ENCODE measurements around the gene TSEN2. TPM values are rescaled to one million over a fixed set of nuclear protein-coding genes. Genes with fewer than 3 reads are reported as not detected.
A peak's percentile ranks its signal among the peaks of the same experiment; 100 is the strongest.
"Not testable (repeated sequence)": the region's sequence is repeated elsewhere in the genome, so short reads cannot be mapped to it uniquely, and the experiment has no call there.

TSEN2 gene
- total and polyA plus RNA-seq, 11 donors: 14.3 to 22.3 (median 18.4) TPM

DNA sequence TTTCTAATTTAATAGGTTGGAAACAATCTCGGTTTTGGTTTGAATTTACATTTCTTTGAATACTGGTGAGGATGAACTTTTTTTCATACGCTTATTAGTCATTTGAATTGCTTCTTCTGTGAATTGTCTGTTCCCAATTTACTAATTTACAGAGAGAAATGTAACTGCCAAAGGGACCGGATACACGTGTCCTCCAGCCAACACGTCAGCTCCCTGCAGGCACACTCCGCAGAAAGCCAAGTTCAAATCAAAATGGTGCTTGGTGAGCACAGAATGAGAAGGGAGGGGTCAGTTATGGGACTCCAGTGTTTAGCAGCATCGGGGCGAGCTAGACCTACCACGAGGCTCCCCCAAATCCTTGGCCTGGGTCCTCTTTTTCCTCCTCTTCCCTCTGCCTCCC is 10.8 kb upstream of the TSEN2 start:
- H3K27ac ChIP-seq: no peak overlapping the region
- peaks cover 0 to 15% (median 2%) of the 10 kb centered on the region in 12 donors for H3K4me1 ChIP-seq
- no peak for ATAC-seq
- DNase-seq: no peak
- WGBS, 4 donors: 91 to 94% (median 93%) methylated on average over 9 of the region's 9 CpGs
- H3K27me3 ChIP-seq: no peaks in the 10 kb centered on the region
- TF ChIP-seq CTCF (IDR thresholded peaks at IDR 0.05) (no peak), POLR2A (IDR thresholded peaks at IDR 0.05) (no peak)
- no peak overlapping the region for H3K4me3 ChIP-seq
- intact Hi-C loops (cut with DNase I): no loop called here
- no peaks in the 10 kb centered on the region for H3K36me3 ChIP-seq
- H3K9me3 ChIP-seq: no peaks in the 10 kb centered on the region

- Histone ChIP-seq H3K9me3 (no peaks in the 10 kb centered on the region), H3K27ac (peak overlapping the region in 1 of 12 donors; percentile 62), H3K4me3 (no peak overlapping the region), H3K27me3 (no peaks in the 10 kb centered on the region), H3K4me1 (peaks cover 0 to 24% (median 9%) of the 10 kb centered on the region in 12 donors), H3K36me3 (no peaks in the 10 kb centered on the region)
- 56 to 69% (median 67%) methylated on average over 5 of the region's 5 CpGs for WGBS, 4 donors
- ATAC-seq: no peak
- intact Hi-C loops (cut with DNase I): loop anchor here in 4 of 10 donors (5.0 kb wide), 2 partner anchors 189 to 299 kb away; partner anchors contain the start of gene PPARG (in 1 of the 4)
- DNase-seq: no peak
- TF ChIP-seq CTCF (IDR thresholded peaks at IDR 0.05) (no peak), POLR2A (IDR thresholded peaks at IDR 0.05) (no peak)
These were observed 7.9 kb upstream of the TSEN2 start for GRCh38 chr3:12476238-12476897.

DNA sequence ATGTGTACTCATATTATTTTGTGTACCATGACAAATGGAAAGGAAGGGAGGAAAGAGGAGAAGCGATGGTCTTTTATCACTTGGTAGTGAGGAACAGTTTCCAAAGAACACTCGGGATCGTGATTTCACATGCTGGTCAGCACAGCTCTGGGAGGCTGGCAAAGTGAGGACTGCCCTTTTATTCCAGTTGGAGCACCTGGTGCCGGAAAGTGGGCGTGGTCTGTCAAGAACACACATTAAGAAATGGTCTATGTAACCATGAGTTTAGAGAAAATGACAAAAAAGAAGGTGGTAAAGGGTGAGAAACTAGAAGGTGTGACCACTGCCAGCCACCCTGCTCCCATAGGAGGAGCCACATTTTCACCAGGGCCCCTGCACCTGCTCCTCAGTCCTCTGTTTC is 7.0 kb upstream of the TSEN2 start:
- ATAC-seq (no peak), DNase-seq (no peak)
- H3K36me3 ChIP-seq: no peaks in the 10 kb centered on the region
- H3K4me1 ChIP-seq: peaks cover 0 to 24% (median 9%) of the 10 kb centered on the region in 12 donors
- intact Hi-C loops (cut with DNase I): loop anchor here in 4 of 10 donors (5.0 kb wide), 2 partner anchors 190 to 300 kb away; partner anchors contain the start of gene PPARG (in 1 of the 4)
- 92 to 97% (median 96%) methylated on average over 5 of the region's 5 CpGs for WGBS, 4 donors
- H3K27ac ChIP-seq: no peak overlapping the region
- no peaks in the 10 kb centered on the region for H3K27me3 ChIP-seq
- H3K4me3 ChIP-seq: no peak overlapping the region
- TF ChIP-seq CTCF (IDR thresholded peaks at IDR 0.05) (no peak), POLR2A (IDR thresholded peaks at IDR 0.05) (no peak)
- no peaks in the 10 kb centered on the region for H3K9me3 ChIP-seq

DNA sequence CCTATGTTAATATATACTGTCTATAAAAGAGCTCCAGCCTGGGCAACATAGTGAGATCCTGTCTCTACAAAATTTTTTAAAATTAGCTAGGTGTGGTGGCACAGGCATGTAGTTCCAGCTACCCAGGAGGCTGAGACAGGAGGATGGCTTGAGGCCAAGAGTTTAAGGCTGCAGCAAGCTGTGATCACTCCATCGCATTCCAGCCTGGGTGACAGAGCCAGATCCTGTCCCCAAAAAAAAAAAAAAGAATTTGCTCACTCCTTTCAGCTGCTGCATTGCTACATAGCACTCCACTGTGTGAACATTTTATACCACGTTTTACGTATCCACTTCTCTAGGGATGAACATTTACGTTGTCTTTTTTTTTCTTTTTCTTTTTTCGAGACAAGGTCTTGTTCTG is 6.0 kb upstream of the TSEN2 start:
- H3K27me3 ChIP-seq: no peaks in the 10 kb centered on the region
- H3K36me3 ChIP-seq: no peaks in the 10 kb centered on the region
- 70 to 80% (median 72%) methylated on average over 5 of the region's 5 CpGs for WGBS, 4 donors
- DNase-seq: no peak
- intact Hi-C loops (cut with DNase I): loop anchor here in 8 of 10 donors (1.0 to 5.0 kb wide), 8 partner anchors 190 to 344 kb away; partner anchors contain the start of gene PPARG (in 3 of the 8)
- no peak overlapping the region for H3K4me3 ChIP-seq
- peaks cover 0 to 30% (median 9%) of the 10 kb centered on the region in 12 donors for H3K4me1 ChIP-seq
- no peaks in the 10 kb centered on the region for H3K9me3 ChIP-seq
- no peak overlapping the region for H3K27ac ChIP-seq
- no peak for ATAC-seq
- no peak for TF ChIP-seq POLR2A (IDR thresholded peaks at IDR 0.05)
- no peak for TF ChIP-seq CTCF (IDR thresholded peaks at IDR 0.05)

GRCh38 chr3:12479198-12479597 is 5.1 kb upstream of the TSEN2 start:
- H3K9me3 ChIP-seq, DNase-seq, ATAC-seq, H3K36me3 ChIP-seq, H3K27me3 ChIP-seq, H3K4me3 ChIP-seq, H3K27ac ChIP-seq: not testable (repeated sequence)
- peaks cover 0 to 37% (median 11%) of the 10 kb centered on the region in 12 donors for H3K4me1 ChIP-seq
- intact Hi-C loops (cut with DNase I): loop anchor here in 8 of 10 donors (2.0 to 5.0 kb wide), 7 partner anchors 190 to 344 kb away; partner anchors contain the start of gene PPARG (in 3 of the 8)
- 79 to 87% (median 82%) methylated on average over 3 of the region's 3 CpGs for WGBS, 4 donors
